Measurements from ENCODE around the gene ADD2.

The ADD2 gene

DNA sequence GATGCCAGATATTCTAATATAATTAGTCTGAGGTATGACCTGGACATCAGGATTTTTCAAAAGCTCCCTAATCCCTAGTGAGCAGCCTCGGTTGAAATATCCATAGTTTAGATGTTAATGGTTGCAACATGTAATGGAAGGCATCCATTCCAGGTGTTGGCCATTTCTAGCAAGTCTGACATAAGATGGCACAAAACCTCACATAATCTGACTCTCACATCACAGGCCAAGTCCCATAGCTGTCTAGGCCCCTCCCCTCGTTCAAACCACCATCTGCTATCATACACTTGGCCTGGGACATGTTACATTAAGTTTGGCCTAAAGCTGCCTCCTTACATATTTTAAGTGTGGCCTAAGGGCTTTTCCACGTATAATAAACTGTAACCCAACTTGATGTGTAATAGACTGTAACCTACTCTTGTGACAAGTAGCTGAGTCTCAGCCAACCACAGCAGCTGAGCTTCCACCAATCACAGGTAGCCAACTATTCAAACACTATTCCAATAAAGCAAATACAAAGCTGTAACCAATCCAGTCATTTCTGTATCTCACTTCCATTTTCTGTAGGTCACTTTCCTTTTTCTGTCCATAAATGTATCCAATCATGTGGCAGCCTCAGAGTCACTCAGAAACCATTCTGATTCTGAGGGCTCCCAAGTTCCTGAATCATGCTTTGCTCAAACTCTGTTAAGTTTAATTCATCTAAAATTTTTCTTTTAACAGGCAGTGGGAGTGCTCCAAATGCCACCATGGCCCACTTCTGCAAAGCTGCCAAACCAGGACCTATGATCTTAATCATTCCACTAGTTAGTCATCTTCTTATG lies 59.4 kb downstream of the ADD2 start:
- Histone ChIP-seq H3F3A (ENCODE audit: control insufficient read depth, insufficient read depth) (no peaks in the 10 kb centered on the region), H4K20me1 (ENCODE audit: control insufficient read depth, insufficient read depth, low read depth, low read length) (no peaks in the 10 kb centered on the region), H3K79me2 (ENCODE audit: control insufficient read depth, low read length) (no peaks in the 10 kb centered on the region), H3K4me1 (ENCODE audit: control insufficient read depth, low read length) (no peaks in the 10 kb centered on the region), H3K9me3 (ENCODE audit: control insufficient read depth, insufficient read depth, low read length) (no peaks in the 10 kb centered on the region), H3K9me2 (replicated peaks; ENCODE audit: control insufficient read depth, low read length) (no peaks in the 10 kb centered on the region), H3K27me3 (ENCODE audit: control insufficient read depth, low read length) (no peaks in the 10 kb centered on the region), H3K4me2 (ENCODE audit: low read length) (no peak overlapping the region), H3K36me3 (ENCODE audit: control insufficient read depth, low read length) (no peaks in the 10 kb centered on the region), H3K4me3 (ENCODE audit: low read length) (no peak overlapping the region), H3K27ac (ENCODE audit: low read depth, low read length) (no peak overlapping the region)
- no peak for TF ChIP-seq EZH2phosphoT487 (IDR thresholded peaks at IDR 0.05; ENCODE audit: borderline replicate concordance, low read length)
- TF ChIP-seq, protein P1, sequence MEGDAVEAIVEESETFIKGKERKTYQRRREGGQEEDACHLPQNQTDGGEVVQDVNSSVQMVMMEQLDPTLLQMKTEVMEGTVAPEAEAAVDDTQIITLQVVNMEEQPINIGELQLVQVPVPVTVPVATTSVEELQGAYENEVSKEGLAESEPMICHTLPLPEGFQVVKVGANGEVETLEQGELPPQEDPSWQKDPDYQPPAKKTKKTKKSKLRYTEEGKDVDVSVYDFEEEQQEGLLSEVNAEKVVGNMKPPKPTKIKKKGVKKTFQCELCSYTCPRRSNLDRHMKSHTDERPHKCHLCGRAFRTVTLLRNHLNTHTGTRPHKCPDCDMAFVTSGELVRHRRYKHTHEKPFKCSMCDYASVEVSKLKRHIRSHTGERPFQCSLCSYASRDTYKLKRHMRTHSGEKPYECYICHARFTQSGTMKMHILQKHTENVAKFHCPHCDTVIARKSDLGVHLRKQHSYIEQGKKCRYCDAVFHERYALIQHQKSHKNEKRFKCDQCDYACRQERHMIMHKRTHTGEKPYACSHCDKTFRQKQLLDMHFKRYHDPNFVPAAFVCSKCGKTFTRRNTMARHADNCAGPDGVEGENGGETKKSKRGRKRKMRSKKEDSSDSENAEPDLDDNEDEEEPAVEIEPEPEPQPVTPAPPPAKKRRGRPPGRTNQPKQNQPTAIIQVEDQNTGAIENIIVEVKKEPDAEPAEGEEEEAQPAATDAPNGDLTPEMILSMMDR (IDR thresholded peaks at IDR 0.05; ENCODE audit: low read depth, low read length, poor library complexity, severe bottlenecking): no peak

DNA sequence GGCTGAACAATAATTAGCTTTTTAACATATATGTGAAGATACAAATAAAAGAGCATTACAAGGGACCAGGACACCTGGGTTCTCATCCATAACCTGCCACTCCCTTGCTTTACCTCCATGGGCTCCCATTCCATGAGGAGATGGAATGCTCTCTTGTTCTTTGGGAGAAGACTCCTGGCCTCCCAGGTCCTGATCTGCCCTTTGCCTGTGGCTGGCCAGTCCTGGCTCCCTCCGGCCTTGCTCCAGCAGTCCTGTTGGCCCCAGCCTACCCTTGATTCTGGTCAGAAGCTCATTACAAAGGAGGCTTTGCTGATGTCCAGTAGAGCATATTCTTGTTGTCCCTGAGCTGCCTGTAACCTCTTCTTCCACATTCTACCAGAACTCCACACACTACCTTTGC lies 60.3 kb downstream of the ADD2 start:
- no peaks in the 10 kb centered on the region for H3K36me3 ChIP-seq (ENCODE audit: control insufficient read depth, low read length)

GRCh38 chr2:70706026-70706795 lies 61.8 kb downstream of the ADD2 start:
- Histone ChIP-seq H3K4me1 (ENCODE audit: control insufficient read depth, low read length) (no peaks in the 10 kb centered on the region), H4K20me1 (ENCODE audit: control insufficient read depth, insufficient read depth, low read depth, low read length) (no peaks in the 10 kb centered on the region), H3K36me3 (ENCODE audit: control insufficient read depth, low read length) (no peaks in the 10 kb centered on the region), H3K27ac (ENCODE audit: low read depth, low read length) (no peak overlapping the region), H3K79me2 (ENCODE audit: control insufficient read depth, low read length) (no peaks in the 10 kb centered on the region), H3K4me2 (ENCODE audit: low read length) (no peak overlapping the region), H3F3A (ENCODE audit: control insufficient read depth, insufficient read depth) (no peaks in the 10 kb centered on the region), H3K9me2 (replicated peaks; ENCODE audit: control insufficient read depth, low read length) (no peaks in the 10 kb centered on the region), H3K9me3 (ENCODE audit: control insufficient read depth, insufficient read depth, low read length) (no peaks in the 10 kb centered on the region), H3K27me3 (ENCODE audit: control insufficient read depth, low read length) (no peaks in the 10 kb centered on the region), H3K4me3 (ENCODE audit: low read length) (no peak overlapping the region)
- no peak for TF ChIP-seq EZH2phosphoT487 (IDR thresholded peaks at IDR 0.05; ENCODE audit: borderline replicate concordance, low read length)
- TF ChIP-seq, protein P1 (IDR thresholded peaks at IDR 0.05; ENCODE audit: low read depth, low read length, poor library complexity, severe bottlenecking): no peak

More for the DNA sequence above, 60.3 kb downstream of the ADD2 start:
- Histone ChIP-seq H4K20me1 (ENCODE audit: control insufficient read depth, insufficient read depth, low read depth, low read length) (no peaks in the 10 kb centered on the region), H3K4me3 (ENCODE audit: low read length) (no peak overlapping the region), H3F3A (ENCODE audit: control insufficient read depth, insufficient read depth) (no peaks in the 10 kb centered on the region), H3K27me3 (ENCODE audit: control insufficient read depth, low read length) (no peaks in the 10 kb centered on the region), H3K79me2 (ENCODE audit: control insufficient read depth, low read length) (no peaks in the 10 kb centered on the region), H3K9me2 (replicated peaks; ENCODE audit: control insufficient read depth, low read length) (no peaks in the 10 kb centered on the region), H3K27ac (ENCODE audit: low read depth, low read length) (no peak overlapping the region), H3K4me2 (ENCODE audit: low read length) (no peak overlapping the region), H3K9me3 (ENCODE audit: control insufficient read depth, insufficient read depth, low read length) (no peaks in the 10 kb centered on the region), H3K4me1 (ENCODE audit: control insufficient read depth, low read length) (no peaks in the 10 kb centered on the region)
- no peak for TF ChIP-seq EZH2phosphoT487 (IDR thresholded peaks at IDR 0.05; ENCODE audit: borderline replicate concordance, low read length)
- TF ChIP-seq, protein P1 (IDR thresholded peaks at IDR 0.05; ENCODE audit: low read depth, low read length, poor library complexity, severe bottlenecking): no peak

Measured in DOHH2 (cell line).